ENCODE measurements around the gene DOCK11.
"Not testable (repeated sequence)": the region's sequence is repeated elsewhere in the genome, so short reads cannot be mapped to it uniquely, and the experiment has no call there.

Gene DOCK11

DNA sequence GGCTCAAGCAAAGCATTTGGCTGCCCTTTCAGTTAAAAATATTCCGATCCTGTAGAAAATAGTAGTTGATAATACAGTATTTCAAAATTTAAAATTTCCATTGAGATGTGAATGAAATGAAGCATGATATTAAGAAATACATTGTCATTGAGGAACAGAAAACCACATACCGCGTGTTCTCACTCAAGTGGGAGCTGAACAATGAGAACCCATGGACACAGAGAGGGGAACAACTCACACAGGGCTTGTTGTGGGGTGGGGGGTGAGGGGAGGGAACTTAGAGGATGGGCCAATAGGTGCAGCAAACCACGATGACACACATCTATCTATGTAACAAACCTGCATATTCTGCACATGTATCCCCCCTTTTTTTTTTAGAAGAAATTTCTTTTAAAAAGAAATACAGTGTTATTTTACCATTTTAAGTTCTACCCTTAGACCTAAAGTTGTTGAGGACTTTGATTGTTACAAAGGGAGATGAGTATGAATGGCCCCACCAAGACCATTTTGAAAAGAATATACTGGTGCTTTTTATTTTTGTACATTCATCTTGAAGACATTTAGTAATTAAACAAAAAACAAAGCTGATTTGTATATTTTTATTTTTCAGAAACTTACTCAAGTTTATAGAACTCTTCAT lies 179.8 kb downstream of the DOCK11 start:
- Mint-ChIP-seq H3K27me3 (peaks cover 2% of the 10 kb centered on the region), H3K4me3 (no peak overlapping the region), H3K27ac (no peak overlapping the region), H3K4me1 (ENCODE audit: low read depth) (peaks cover 1% of the 10 kb centered on the region), H3K9me3 (no peaks in the 10 kb centered on the region), H3K36me3 (ENCODE audit: low read depth) (peaks cover 53% of the 10 kb centered on the region)
- DNase-seq: no peak

GRCh38 chrX:118675966-118676349 lies 180.3 kb downstream of the DOCK11 start:
- Mint-ChIP-seq H3K4me3 (no peak overlapping the region), H3K27ac (no peak overlapping the region), H3K4me1 (ENCODE audit: low read depth) (peaks cover 1% of the 10 kb centered on the region), H3K9me3 (no peaks in the 10 kb centered on the region), H3K36me3 (ENCODE audit: low read depth) (peaks cover 55% of the 10 kb centered on the region), H3K27me3 (peaks cover 2% of the 10 kb centered on the region)
- DNase-seq: no peak

DNA sequence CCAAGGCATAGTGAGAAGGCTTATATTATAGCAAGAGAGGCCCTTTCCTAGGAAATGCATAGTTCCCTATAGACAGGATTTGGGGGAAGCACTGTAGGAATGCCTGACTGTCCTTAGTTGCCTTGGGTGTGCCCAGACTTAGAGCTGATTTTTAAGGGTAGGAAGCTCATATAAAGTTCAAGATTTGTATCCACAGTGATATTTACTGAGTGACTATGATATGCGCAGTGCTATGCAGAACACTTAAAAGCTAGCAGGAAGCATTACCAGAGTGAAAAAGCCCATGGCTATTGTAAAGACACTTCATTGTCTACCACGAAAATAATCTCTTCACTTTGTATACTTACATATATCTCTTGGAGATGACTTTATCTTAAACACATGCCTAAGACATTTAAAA lies 181.7 kb downstream of the DOCK11 start:
- no peaks in the 10 kb centered on the region for H3K9me3 Mint-ChIP-seq
- H3K4me3 Mint-ChIP-seq: no peak overlapping the region

DNA sequence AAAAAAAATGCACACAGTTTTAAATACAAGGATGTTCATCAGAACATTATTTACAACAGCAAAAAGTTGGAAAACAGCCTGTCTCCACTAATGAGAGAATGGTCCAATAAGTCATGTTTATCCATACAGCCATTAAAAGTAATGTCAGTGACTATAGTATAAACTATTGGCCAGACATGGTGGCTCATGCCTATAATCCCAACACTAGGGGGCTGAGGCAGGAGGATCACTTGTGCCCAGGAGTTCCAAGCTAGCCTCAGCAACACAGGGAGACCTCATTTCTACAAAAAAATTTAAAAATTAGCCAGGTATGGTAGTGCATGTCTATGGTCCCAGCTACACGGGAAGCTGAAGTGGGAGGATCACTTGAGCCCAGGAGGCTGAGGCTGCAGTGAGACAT lies 183.7 kb downstream of the DOCK11 start:
- Mint-ChIP-seq H3K4me1 (ENCODE audit: low read depth) (peaks cover 1% of the 10 kb centered on the region), H3K27me3 (no peaks in the 10 kb centered on the region), H3K36me3 (ENCODE audit: low read depth) (peaks cover 44% of the 10 kb centered on the region), H3K9me3 (no peaks in the 10 kb centered on the region), H3K27ac (no peak overlapping the region), H3K4me3 (no peak overlapping the region)
- no peak for DNase-seq

More for the DNA sequence above, 181.7 kb downstream of the DOCK11 start:
- Mint-ChIP-seq H3K27me3 (no peaks in the 10 kb centered on the region), H3K4me1 (ENCODE audit: low read depth) (peaks cover 1% of the 10 kb centered on the region), H3K27ac (no peak overlapping the region), H3K36me3 (ENCODE audit: low read depth) (peaks cover 54% of the 10 kb centered on the region)
- no peak for DNase-seq

DNA sequence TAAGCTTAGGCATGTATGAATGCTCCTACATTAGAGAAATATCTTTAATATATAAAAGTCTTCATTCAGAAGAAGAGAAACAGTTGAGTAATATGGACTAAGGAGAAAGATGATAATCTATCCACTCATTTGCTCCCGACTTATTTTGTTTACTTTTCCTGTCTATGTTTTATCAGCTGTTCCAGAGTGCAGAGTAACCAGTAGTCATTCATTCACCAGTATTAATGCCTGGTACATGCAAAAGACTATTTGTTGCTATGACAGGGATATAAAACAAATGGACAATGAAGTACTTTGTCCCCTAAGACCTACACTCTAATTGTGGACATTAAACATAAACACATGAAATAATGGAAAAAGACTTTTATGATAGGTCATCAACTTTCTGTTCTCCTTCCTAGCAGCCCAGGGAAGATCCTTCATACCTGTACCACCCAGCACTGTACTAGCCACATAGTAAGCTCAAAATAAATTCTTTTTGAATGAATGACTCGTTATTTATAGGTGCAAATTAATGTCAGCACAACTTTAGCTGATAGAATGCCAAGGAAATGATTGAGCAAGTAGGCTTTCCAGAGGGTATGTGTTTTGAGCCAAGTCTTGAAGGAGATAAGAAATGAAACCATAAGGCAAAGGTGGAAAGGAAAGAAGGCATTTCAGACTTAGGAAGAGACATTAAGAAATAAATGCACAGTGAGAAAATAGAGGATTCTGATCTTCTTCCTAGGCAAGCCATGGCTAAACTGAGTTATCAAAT lies 186.8 kb downstream of the DOCK11 start:
- Mint-ChIP-seq H3K27ac (no peak overlapping the region), H3K4me1 (ENCODE audit: low read depth) (no peaks in the 10 kb centered on the region), H3K36me3 (ENCODE audit: low read depth) (peaks cover 46% of the 10 kb centered on the region), H3K4me3 (no peak overlapping the region), H3K9me3 (no peaks in the 10 kb centered on the region), H3K27me3 (no peaks in the 10 kb centered on the region)
- no peak for DNase-seq

GRCh38 chrX:118685393-118685792 lies 189.8 kb downstream of the DOCK11 start:
- Mint-ChIP-seq H3K4me3 (no peak overlapping the region), H3K36me3 (ENCODE audit: low read depth) (peaks cover 49% of the 10 kb centered on the region), H3K27me3 (no peaks in the 10 kb centered on the region), H3K27ac (no peak overlapping the region), H3K4me1 (ENCODE audit: low read depth) (no peaks in the 10 kb centered on the region), H3K9me3 (no peaks in the 10 kb centered on the region)
- DNase-seq: no peak

DNA sequence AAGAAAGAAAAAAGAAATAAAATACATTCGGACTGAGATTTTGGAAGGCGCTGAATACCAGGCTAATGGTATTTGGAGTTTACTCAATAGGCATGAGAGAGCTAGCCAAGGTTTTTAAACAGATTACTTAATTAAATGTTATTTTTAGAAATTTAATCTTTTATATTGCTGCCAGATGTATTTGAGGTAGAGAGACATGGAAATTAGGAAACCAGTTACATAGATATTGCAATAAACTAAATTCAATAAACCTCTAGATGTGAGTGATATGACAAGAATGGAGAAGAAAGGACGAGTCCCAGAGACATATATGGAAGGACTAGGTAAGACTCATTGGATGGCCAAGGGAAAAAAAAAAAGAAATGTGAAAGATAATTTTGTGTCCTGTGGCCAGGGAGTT lies 193.3 kb downstream of the DOCK11 start:
- H3K27ac Mint-ChIP-seq: no peak overlapping the region
- H3K4me3 Mint-ChIP-seq: no peak overlapping the region
- no peaks in the 10 kb centered on the region for H3K4me1 Mint-ChIP-seq (ENCODE audit: low read depth)
- no peaks in the 10 kb centered on the region for H3K27me3 Mint-ChIP-seq
- peaks cover 37% of the 10 kb centered on the region for H3K36me3 Mint-ChIP-seq (ENCODE audit: low read depth)
- DNase-seq: no peak
- no peaks in the 10 kb centered on the region for H3K9me3 Mint-ChIP-seq

DNA sequence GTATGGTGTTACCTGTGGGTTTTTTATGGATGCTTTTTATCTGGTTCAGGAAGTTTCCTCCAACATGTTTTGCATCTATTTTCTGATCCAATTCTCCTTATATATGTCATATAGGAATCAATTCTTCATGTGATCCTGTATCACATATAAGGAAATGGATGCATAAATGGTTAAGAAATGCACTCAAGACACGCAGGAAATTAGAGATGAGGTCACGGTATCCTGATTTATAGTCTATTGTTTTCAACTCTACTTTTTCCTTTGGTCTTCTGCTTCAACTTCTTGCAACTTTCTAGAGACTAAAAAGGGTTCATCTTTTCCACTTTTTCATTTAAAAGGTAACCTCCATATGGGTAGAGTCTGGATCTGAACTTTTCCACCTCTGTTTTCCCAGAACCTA lies 198.2 kb downstream of the DOCK11 start:
- H3K27me3 Mint-ChIP-seq: peaks cover 1% of the 10 kb centered on the region
- no peak for DNase-seq
- no peaks in the 10 kb centered on the region for H3K9me3 Mint-ChIP-seq
- peaks cover 14% of the 10 kb centered on the region for H3K36me3 Mint-ChIP-seq (ENCODE audit: low read depth)
- H3K4me3 Mint-ChIP-seq: no peak overlapping the region
- no peak overlapping the region for H3K27ac Mint-ChIP-seq
- no peaks in the 10 kb centered on the region for H3K4me1 Mint-ChIP-seq (ENCODE audit: low read depth)

DNA sequence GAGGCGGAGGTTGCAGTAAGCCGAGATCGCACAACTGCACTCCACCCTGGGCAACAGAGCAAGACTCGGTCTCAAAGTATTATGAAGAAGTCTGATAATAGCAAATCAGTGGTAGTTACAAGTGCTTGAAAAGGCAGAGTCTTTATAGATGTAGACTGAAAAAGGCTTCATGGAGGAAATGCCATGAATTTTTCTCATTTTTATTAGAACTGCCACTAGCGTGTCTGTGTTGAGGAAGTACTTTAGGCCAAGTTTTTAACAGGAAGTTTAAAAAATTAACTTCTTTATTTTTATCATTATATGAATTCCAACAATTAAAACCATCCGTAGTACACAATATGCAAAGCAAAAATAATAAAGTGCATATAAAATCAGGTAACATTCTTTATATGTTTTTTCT lies 199.0 kb downstream of the DOCK11 start:
- DNase-seq: no peak
- Mint-ChIP-seq H3K4me3 (no peak overlapping the region), H3K36me3 (ENCODE audit: low read depth) (peaks cover 11% of the 10 kb centered on the region), H3K27me3 (peaks cover 3% of the 10 kb centered on the region), H3K4me1 (ENCODE audit: low read depth) (no peaks in the 10 kb centered on the region), H3K9me3 (no peaks in the 10 kb centered on the region), H3K27ac (no peak overlapping the region)

GRCh38 chrX:118698516-118699170 lies 203.0 kb downstream of the DOCK11 start:
- no peak for DNase-seq
- Mint-ChIP-seq H3K4me1 (ENCODE audit: low read depth) (peaks cover 5% of the 10 kb centered on the region), H3K27ac (peak overlapping the region; percentile 22)

GRCh38 chrX:118702741-118703140 lies 207.1 kb downstream of the DOCK11 start:
- H3K36me3 Mint-ChIP-seq (ENCODE audit: low read depth): no peaks in the 10 kb centered on the region
- no peak overlapping the region for H3K27ac Mint-ChIP-seq
- H3K4me3 Mint-ChIP-seq: no peak overlapping the region

More at GRCh38 chrX:118698516-118699170, 203.0 kb downstream of the DOCK11 start:
- Mint-ChIP-seq H3K27me3 (peaks cover 3% of the 10 kb centered on the region), H3K4me3 (no peak overlapping the region), H3K36me3 (ENCODE audit: low read depth) (no peaks in the 10 kb centered on the region), H3K9me3 (no peaks in the 10 kb centered on the region)

GRCh38 chrX:118706681-118707080 lies 211.1 kb downstream of the DOCK11 start:
- H3K4me1 Mint-ChIP-seq (ENCODE audit: low read depth): peaks cover 6% of the 10 kb centered on the region
- H3K4me3 Mint-ChIP-seq: no peak overlapping the region
- no peaks in the 10 kb centered on the region for H3K36me3 Mint-ChIP-seq (ENCODE audit: low read depth)
- no peak for DNase-seq
- H3K9me3 Mint-ChIP-seq: no peaks in the 10 kb centered on the region
- H3K27ac Mint-ChIP-seq: no peak overlapping the region
- peaks cover 3% of the 10 kb centered on the region for H3K27me3 Mint-ChIP-seq

More at GRCh38 chrX:118702741-118703140, 207.1 kb downstream of the DOCK11 start:
- DNase-seq: no peak
- Mint-ChIP-seq H3K9me3 (no peaks in the 10 kb centered on the region), H3K4me1 (ENCODE audit: low read depth) (peaks cover 5% of the 10 kb centered on the region), H3K27me3 (peaks cover 3% of the 10 kb centered on the region)

- no peak for DNase-seq
- H3K4me1 Mint-ChIP-seq (ENCODE audit: low read depth): no peaks in the 10 kb centered on the region
- no peak overlapping the region for H3K27ac Mint-ChIP-seq
- H3K27me3 Mint-ChIP-seq: peaks cover 19% of the 10 kb centered on the region
- H3K4me3 Mint-ChIP-seq: no peak overlapping the region
- no peaks in the 10 kb centered on the region for H3K36me3 Mint-ChIP-seq (ENCODE audit: low read depth)
- H3K9me3 Mint-ChIP-seq: no peaks in the 10 kb centered on the region
These were observed 218.9 kb downstream of the DOCK11 start for GRCh38 chrX:118714521-118714920.

GRCh38 chrX:118715917-118716316 lies 220.3 kb downstream of the DOCK11 start:
- not testable (repeated sequence) for DNase-seq; H3K9me3 Mint-ChIP-seq; H3K4me1 Mint-ChIP-seq (ENCODE audit: low read depth); H3K27ac Mint-ChIP-seq; H3K4me3 Mint-ChIP-seq; H3K36me3 Mint-ChIP-seq (ENCODE audit: low read depth)
- peaks cover 23% of the 10 kb centered on the region for H3K27me3 Mint-ChIP-seq

GRCh38 chrX:118716833-118717232 lies 221.2 kb downstream of the DOCK11 start:
- not testable (repeated sequence) for DNase-seq; H3K36me3 Mint-ChIP-seq (ENCODE audit: low read depth); H3K9me3 Mint-ChIP-seq; H3K4me3 Mint-ChIP-seq; H3K4me1 Mint-ChIP-seq (ENCODE audit: low read depth); H3K27ac Mint-ChIP-seq
- peaks cover 20% of the 10 kb centered on the region for H3K27me3 Mint-ChIP-seq

Measured in activated T-cell treated with anti-CD3 and anti-CD28 coated beads, Interleukin-2, amount 50 U/mL, for 24 hours (primary cell).